ENCODE measurements around the gene NPSR1. TPM values are rescaled to one million over a fixed set of nuclear protein-coding genes. Genes with fewer than 3 reads are reported as not detected.

The NPSR1 gene
- not detected in 5 replicates for total RNA-seq (2022; extraction: Qiagen RNA extraction; ENCODE audit: low read depth)

DNA sequence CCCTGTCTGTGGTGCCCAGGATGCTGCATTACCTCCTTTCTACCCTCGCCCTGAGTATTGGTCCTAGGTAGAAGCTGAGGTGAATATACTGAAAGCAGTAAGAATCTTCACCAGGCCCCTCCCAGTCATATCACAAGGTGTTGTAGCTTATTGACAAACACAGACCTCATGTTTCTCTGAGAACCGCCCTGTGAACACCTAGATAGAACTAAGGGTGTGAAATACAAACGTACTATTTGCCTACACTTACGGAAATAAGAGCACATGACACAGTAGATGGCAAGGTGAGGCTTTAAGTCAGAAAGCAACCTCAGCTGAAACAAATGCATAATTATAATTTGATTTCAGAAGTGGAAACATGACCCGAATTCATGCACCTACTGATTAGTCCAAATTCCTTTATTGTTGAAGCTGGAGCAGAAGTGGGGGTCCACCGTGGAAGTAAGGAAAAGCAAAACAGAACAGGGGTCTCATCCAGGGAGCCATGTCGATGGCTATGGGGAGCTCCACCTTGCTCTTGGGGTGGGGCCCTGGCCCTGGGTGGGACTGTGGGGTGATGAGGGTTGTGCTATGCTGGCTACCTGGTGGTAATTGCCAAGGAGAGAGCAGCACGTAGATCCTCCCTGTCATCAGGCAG is at the start of gene NPSR1:
Gene NPSR1 (plus strand): TSS at position 587 of the 637 bp plus-strand sequence. CDS start 195 bp downstream, outside the sequence.

Measured in A549 treated with CpdA at 1 μM for 4 hours (cell line).